HG03575 (cell line): ENCODE data around the gene HMX1.

Source experiments
- ATAC-seq: cut with Tn5 transposase; IDR thresholded peaks from one replicate; pipeline ENCODE4 v1.9.1; 2021; ENCODE audit not compliant: unreplicated experiment, insufficient number of reproducible peaks, low FRiP score; ENCODE audit errors: extremely low read depth

The HMX1 gene

DNA sequence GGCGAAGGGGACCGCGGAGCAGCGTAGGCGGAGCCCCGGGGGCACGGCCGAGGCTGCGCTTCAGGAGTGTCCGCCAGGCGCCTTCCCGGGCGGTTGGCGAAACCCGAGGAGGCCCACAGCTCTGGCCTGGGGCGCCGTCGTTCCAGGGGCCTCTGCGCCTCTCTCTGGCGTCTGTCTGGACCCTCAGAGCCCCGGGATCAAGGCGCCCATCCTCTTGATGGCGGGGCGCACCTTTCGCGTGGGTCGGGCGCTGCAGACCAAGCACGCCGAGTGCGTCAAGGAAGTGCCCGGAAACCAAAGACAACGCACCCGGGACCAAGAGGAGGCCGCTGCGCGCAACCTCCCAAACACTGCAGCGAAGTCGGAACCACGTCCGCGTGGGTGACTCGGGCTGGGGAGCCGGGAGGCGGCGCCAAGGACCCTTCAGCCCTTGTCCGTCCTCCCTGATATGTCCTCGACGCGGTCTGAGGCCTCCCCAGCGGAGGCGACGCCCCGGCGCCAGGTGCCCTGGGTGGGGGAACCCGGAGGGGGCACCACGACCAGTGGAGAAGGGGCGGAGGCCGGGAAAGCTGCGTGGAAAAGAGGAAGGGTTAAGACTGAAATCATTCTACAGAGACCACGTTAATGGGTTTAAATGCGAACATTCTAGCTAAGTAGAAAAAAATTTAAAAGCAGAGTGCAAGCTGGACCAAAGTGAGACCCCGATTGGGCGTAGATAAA lies 9.9 kb downstream of the HMX1 start:
- no peak for ATAC-seq

- no peak for ATAC-seq
Measured at GRCh38 chr4:8860892-8861575, 10.6 kb downstream of the HMX1 start.

GRCh38 chr4:8860096-8860891 lies 11.3 kb downstream of the HMX1 start:
- no peak for ATAC-seq

DNA sequence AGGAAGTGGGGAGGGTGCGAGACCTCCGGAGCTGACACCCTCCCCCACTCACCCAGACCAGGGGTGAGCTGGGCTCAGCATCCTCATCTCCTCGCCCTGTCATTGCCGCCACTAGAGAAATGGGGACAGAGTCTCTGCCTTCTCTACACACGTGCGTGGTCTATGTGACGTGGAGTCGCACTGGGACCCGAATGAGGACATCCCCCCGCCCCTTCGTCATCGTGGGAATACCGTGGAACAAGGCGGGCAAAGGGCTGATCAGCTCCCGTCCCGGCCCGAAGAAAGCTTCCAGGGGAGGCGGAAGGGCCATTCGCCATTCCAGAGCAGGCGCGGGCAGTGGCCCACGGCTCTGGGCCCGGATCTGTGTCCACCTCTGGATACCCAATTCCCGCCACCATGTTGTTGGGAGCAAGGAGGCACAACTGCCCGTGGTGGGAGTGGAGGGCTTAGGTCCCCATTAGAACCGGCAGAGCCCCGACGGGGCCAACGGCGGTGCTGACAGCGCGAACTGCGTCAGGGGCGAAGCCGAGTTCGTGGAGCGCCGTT lies 12.0 kb downstream of the HMX1 start:
- no peak for ATAC-seq

- ATAC-seq: no peak
Measured at GRCh38 chr4:8858701-8859210, 12.9 kb downstream of the HMX1 start.

DNA sequence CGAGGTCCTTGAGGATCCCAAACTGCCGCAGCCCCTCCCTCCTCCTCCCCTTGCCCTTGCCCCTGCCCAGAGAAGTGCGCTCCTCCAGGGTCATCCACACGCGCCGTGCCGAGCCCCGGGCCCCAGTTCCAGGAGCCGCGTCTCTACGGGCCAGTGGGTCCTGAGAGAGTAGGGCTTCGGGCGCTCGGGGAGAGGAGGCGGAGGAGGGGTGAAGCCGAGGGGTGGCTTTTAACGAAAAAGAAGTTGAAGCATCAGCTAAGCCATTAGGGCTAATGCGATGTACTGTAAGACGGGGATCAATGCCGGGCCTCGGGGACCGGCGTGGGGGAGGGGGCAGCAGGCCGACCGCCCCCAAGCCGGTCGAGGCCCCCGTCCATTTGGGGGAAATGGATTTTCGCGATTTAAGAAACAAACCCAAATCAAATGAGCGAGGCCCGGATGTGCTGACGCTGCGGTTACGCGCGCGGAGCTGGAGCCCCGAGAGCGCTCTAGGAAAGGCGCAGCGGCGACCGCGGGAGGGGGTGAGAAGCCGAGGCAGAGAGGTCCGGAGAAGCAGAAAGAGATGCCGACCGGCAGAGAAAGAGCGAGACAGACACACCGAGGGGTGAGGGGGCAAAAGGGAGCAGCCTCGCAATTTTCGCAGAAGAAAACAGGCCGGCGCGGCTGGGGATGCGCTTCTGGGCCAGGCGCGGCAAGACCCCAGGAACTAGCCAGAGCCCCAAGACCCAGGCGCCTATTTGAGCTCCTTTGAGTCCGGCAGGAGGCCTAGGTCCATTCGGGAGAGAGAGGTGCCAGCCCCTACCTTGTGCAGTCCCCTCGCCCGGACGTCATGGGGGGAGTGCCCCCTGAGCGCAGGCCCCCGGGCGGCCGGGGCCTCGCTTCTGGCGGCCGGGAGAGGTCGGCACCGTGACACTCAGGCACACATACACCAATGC lies 13.6 kb downstream of the HMX1 start:
- ATAC-seq: no peak

DNA sequence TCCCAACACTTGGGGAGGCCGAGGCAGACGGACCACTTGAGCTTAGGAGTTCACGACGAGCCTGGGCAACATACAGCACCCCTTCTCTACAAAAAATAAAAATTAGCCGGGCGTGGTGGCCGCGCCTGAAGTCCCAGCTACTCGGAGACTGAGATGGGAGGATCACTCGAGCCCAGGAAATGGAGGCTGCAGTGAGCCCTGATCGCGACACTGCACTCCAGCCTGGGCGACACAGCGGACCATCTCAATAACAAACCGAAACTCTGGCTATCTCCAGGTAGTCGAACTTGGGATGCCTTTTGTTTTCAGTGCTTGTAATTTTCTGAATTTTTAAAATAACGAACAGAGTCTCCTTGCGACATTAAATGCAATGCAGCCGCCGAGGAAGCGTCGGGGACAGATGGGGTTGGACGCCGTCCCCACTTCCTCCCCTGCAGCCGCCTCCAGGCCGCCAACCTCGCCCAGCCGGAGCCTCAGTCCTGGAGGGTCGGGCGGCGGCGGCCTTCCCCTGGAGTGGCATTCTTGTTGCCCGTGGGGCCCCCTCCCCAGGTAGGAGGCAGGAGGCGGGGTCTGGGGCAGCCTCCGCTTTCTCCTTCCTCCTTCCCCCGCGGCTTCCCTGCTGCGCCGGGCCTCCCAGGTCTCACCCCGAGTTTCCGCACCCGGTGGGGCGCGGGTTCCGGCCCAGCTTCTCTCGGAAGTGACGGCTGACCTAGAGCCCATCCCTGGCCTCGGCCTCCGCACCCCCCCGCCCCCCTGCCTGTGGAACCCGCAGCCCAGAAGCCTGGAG lies 14.6 kb downstream of the HMX1 start:
- no peak for ATAC-seq

GRCh38 chr4:8855818-8856245 lies 15.8 kb downstream of the HMX1 start:
- no peak for ATAC-seq

DNA sequence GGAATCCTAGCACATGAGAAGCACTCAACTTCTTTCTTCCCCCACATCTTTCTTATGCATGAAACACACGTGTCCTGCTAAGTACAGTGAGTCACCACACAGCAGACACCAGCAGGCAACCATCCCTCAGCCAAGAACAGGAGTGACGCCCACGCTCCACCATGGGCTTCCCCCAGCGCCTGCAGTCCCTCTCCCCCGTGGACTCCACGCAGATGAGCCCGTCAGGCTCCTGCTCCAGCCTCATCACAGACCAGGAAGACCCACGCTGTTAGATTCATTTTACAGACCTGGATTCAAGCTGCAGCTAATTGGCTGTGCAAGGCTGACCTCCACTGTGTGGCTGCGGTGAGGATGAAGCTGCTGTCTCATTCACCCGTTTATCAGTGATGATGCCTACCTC lies 16.7 kb downstream of the HMX1 start:
- no peak for ATAC-seq

DNA sequence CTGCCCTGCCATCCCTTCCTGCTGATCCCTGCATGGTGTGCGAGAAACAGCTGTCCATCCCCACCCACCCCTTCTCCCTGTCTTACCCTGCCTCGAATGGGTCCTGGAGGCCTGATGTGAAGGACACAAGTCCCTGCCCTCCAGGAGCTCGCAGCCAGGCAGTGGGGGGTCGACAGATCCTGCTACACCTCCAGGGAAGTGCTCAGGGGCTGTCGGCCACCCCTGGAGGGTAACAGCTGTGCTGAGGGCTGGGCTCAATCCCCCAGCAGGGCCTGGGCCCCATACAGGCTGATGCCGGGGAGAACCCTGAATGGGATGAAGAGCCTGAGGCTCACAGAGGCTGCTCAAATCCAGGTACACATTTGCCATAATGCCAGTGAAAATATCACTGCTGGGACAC lies 17.6 kb downstream of the HMX1 start:
- ATAC-seq: no peak

DNA sequence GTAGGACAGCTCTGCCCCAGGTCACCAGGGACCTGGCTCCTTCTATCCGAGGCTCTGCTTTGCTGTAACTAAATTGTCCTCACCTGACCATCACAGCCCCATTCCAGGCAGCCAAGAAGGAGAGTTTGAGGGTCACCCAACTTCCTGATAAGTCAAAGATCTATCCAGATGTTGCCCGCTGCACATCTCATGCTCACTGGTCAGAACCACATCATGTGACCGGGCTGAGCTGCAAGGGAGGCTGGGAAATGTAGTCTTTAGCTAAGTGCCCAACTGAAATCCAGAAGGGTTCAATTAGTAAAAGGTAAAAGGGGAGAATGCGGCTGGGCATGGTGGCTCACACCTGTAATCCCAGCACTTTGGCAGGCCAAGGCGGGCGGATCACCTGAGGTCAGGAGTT lies 18.4 kb downstream of the HMX1 start:
- no peak for ATAC-seq

DNA sequence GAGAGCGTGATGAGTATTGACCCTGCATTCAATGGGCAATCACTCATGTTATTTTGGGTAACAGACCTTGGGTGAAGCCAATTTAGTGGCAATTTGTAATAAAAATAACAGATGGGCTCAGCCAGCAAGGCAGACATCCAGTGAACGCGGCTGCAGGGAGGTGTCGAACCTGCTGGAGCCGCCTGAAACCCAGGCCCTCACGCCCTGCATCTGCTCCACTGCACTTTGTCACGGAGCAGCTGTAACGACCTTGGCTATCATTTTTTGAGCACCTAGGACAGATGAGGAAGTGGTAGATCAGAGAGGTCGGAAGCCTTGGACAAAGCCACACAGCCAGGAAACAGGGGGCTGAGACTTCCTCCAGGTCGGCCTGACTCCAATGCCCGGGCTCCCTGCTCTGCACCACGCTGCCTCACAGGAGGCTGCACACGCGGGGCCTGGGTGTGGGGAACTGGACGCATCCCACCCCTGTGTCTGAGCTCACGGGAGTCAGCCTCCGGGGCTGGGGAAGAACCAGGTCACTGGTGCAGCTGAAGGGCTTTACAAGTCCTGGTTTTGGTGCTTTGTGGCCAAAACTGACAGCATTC lies 19.4 kb downstream of the HMX1 start:
- no peak for ATAC-seq

- ATAC-seq: no peak
Measured at GRCh38 chr4:8851321-8852117, 20.1 kb downstream of the HMX1 start.

- no peak for ATAC-seq
Measured at GRCh38 chr4:8850830-8851188, 20.8 kb downstream of the HMX1 start.

DNA sequence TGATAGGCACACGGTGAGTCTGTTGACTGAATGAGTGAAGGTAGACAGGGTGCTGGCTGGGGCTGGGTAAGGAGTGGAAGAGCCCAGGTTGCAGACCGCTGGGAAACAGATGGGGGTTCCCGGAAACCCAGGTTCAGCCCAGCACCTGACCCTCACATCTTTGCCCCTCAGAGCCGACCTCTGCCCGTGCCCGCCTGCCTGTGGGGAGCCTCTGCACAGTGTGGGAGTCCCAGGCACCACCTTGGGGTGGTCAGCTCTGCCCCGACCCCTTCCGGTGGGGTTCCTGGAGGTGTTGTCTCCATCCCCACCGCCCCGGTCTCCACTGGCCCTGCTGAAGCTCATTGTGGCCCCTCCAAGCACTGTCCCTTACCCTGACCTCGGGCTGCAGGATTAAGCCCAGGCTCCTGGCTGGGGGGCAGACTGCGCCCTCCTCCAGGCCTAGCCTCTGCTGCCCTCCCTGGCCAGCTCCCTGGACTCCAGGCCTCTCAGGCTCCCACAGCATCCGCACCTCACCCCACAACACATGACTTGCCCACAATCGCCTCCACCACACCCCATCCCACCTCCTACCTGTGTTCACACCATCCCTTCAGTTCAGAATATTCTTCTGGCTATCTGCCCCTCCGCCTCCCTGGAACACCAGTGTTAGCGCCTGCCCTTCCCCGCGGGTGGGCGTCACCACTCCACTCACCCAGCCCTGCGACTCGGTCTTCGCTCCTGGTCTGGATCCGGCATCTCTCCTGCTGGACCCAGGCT lies 21.4 kb downstream of the HMX1 start:
- ATAC-seq: no peak
